Measurements from ENCODE around the gene HSF5. TPM values are rescaled to one million over a fixed set of nuclear protein-coding genes. Genes with fewer than 3 reads are reported as not detected.

The HSF5 gene, protein sequence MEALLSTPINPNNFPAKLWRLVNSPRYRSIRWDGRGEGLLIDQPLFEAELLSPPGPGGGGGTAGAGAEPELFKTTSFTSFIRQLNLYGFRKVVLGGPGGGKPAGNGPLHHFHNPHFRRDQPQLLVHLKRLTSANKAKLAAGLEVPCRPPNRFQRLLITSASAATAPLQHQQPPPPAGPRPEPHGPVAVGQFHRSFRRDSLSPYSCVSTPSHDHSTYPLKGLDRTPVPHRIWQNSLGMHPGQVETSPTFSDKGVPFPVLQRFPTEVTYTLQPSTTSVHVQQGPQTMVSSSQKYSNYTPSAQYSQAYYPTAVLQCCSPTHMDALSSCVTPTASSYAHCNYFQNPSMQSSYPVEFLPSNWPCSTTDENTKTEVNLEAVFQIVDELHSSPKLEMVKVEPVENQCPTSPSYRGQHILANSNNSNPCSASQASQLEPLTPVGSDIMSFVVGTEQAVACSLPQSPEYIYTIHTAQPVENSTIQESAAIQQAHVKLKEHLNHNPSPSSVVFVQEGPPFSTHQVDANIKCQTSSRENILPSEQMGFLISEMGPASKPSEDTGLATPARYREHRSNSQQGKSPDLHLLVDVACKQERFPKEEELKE
- not detected in 2 replicates for polyA plus RNA-seq (2011; rRNA removed)
- not detected in 2 replicates for polyA minus RNA-seq (2011; rRNA and poly(A)+ RNA removed)

DNA sequence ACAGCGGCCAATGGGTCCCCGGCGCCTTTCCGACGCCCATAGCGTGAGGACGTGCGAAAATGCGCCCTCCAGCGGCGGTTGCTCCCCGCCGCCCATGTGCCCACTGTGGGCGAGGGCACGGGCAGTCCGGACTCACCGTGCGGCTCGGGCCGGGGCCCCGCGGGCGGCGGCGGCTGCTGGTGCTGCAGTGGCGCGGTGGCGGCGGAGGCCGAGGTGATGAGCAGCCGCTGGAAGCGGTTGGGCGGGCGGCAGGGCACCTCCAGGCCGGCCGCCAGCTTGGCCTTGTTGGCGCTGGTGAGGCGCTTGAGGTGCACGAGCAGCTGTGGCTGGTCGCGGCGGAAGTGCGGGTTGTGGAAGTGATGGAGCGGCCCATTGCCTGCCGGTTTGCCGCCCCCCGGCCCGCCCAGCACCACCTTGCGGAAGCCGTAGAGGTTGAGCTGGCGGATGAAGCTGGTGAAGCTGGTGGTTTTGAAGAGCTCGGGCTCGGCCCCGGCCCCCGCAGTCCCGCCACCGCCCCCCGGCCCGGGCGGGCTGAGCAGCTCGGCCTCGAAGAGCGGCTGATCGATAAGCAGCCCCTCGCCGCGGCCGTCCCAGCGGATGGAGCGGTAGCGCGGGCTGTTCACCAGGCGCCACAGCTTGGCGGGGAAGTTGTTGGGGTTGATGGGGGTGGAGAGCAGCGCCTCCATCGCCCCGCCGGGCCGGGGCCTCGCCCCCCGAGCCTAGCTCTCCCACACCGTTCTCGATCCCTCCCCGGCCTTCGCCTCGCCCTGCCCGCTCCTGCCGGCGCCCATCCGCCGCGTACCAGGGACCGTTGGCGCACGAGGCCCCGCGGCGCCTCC lies at the start of gene HSF5:
HSF5 (minus strand) TSS at position 820 of the 839 bp plus-strand sequence; CDS start at position 686, 134 bp downstream.
- POLR2A ChIA-PET: no interaction called here
- TF ChIP-seq, protein P1, sequence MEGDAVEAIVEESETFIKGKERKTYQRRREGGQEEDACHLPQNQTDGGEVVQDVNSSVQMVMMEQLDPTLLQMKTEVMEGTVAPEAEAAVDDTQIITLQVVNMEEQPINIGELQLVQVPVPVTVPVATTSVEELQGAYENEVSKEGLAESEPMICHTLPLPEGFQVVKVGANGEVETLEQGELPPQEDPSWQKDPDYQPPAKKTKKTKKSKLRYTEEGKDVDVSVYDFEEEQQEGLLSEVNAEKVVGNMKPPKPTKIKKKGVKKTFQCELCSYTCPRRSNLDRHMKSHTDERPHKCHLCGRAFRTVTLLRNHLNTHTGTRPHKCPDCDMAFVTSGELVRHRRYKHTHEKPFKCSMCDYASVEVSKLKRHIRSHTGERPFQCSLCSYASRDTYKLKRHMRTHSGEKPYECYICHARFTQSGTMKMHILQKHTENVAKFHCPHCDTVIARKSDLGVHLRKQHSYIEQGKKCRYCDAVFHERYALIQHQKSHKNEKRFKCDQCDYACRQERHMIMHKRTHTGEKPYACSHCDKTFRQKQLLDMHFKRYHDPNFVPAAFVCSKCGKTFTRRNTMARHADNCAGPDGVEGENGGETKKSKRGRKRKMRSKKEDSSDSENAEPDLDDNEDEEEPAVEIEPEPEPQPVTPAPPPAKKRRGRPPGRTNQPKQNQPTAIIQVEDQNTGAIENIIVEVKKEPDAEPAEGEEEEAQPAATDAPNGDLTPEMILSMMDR (IDR thresholded peaks at IDR 0.05; ENCODE audit: low read depth, low read length): no peak

DNA sequence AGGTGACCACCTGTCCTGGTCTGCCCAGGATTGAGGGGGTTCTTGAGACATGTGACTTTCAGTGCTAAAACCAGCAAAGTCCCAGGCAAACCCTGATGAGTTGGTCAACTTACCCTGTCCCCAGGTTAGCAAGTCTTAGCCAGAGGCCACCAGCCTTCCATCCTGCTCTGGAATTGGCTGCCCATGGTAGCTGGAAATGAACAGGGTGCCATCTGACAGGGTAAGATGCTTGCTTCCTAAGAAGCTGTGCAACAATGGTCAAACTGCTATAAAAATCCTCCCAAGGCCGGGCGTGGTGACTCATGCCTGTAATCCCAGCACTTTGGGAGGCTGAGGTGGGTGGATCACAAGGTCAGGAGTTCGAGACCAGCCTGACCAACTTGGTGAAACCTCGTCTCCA lies 49.1 kb upstream of the HSF5 start:
- H3K27me3 ChIP-seq (ENCODE audit: control insufficient read depth, insufficient read depth, low read length): peaks cover 32% of the 10 kb centered on the region
- no peak overlapping the region for H3K4me3 ChIP-seq (ENCODE audit: low read depth, low read length)
- no peak overlapping the region for H3K27ac ChIP-seq (ENCODE audit: low read depth, low read length)
- POLR2A ChIA-PET: interaction anchor here (0.6 kb wide), 1 partner anchor 15 kb away, joined by 5 read pairs; no protein-coding TSS in a partner anchor
- TF ChIP-seq, protein P1 (IDR thresholded peaks at IDR 0.05; ENCODE audit: low read depth, low read length): no peak
- CTCF ChIA-PET: interaction anchor here (1.0 kb wide), 1 partner anchor 40 kb away, joined by 3 read pairs; no protein-coding TSS in a partner anchor
- DNase-seq (ENCODE audit: low read depth, low spot score): no peak
- no peaks in the 10 kb centered on the region for H3K9me3 ChIP-seq (ENCODE audit: control insufficient read depth, insufficient read depth, low read length)

More for the DNA sequence above, at the start of gene HSF5:
- Histone ChIP-seq H3K9me3 (ENCODE audit: control insufficient read depth, insufficient read depth, low read length) (peaks cover 2% of the 10 kb centered on the region; the same call in 1 of the 2 replicates), H3K27me3 (ENCODE audit: control insufficient read depth, insufficient read depth, low read length) (no peaks in the 10 kb centered on the region), H3K27ac (ENCODE audit: low read depth, low read length) (no peak within 1 kb of the TSS), H3K4me3 (ENCODE audit: low read depth, low read length) (no peak within 1 kb of the TSS)
- CTCF ChIA-PET: interaction anchor here (1.6 kb wide), 1 partner anchor 170 kb away, joined by 5 read pairs; no protein-coding TSS in a partner anchor
- DNase-seq (ENCODE audit: low read depth, low spot score): no peak

DNA sequence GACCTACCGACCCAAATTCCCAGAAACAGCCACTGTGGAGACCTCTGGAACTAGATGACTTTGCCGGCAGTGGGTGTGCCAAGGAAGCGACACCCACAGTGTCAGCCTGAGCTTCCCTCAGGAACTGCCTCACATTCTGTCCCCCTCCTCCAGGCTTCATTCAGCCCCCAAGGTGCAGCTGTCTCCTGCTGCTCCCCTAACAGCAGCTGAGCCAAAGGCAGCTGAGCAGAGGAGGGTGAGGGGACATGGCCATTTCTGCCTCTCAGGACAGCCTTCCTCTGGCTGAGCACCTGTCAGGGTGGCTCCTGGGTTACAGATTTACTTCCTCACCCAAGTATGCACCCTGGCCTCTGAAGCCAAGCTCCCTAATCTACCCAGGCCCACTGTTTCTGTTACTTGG lies 48.3 kb upstream of the HSF5 start:
- CTCF ChIA-PET: interaction anchor here (1.0 to 1.3 kb wide), 2 partner anchors 41 to 51 kb away, joined by 3 to 4 read pairs; no protein-coding TSS in a partner anchor
- TF ChIP-seq, protein P1 (IDR thresholded peaks at IDR 0.05; ENCODE audit: low read depth, low read length): no peak
- H3K27me3 ChIP-seq (ENCODE audit: control insufficient read depth, insufficient read depth, low read length): peaks cover 32% of the 10 kb centered on the region
- DNase-seq (ENCODE audit: low read depth, low spot score): no peak
- POLR2A ChIA-PET: interaction anchor here (0.6 kb wide), 1 partner anchor 16 kb away, joined by 5 read pairs; no protein-coding TSS in a partner anchor
- no peaks in the 10 kb centered on the region for H3K9me3 ChIP-seq (ENCODE audit: control insufficient read depth, insufficient read depth, low read length)
- H3K27ac ChIP-seq (ENCODE audit: low read depth, low read length): no peak overlapping the region
- no peak overlapping the region for H3K4me3 ChIP-seq (ENCODE audit: low read depth, low read length)

DNA sequence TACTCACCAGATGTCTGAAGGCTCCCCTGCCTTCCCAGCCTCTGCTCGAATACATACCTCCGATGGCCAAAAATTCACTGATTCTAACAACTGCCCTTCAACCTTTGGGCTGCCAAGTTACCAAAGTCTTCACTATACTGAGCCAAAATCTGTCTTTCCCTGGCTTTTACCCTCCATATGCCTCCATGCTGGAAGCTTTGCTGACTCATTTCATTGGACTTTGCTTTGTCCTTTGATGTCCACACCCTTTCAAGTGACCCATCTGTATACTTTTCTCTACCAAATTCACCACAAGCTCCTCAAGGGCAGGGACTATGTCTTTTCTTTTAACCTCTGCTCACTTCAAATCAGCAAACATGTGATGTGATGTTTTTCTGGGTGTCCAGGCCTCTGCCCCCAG lies 47.2 kb upstream of the HSF5 start:
- CTCF ChIA-PET: interaction anchor here (1.2 to 2.3 kb wide), 2 partner anchors 16 to 42 kb away, joined by 4 to 8 read pairs; no protein-coding TSS in a partner anchor
- Histone ChIP-seq H3K27me3 (ENCODE audit: control insufficient read depth, insufficient read depth, low read length) (peaks cover 33% of the 10 kb centered on the region), H3K9me3 (ENCODE audit: control insufficient read depth, insufficient read depth, low read length) (no peaks in the 10 kb centered on the region), H3K27ac (ENCODE audit: low read depth, low read length) (no peak overlapping the region), H3K4me3 (ENCODE audit: low read depth, low read length) (no peak overlapping the region)
- DNase-seq (ENCODE audit: low read depth, low spot score): no peak
- TF ChIP-seq, protein P1 (IDR thresholded peaks at IDR 0.05; ENCODE audit: low read depth, low read length): no peak
- POLR2A ChIA-PET: interaction anchor here (0.7 kb wide), 1 partner anchor 96 kb away, joined by 3 read pairs; no protein-coding TSS in a partner anchor
